Stimulated activated CD8-positive, alpha-beta memory T cell treated with anti-CD3 and anti-CD28 coated beads, Interleukin-7, amount 100 ng/mL, for 48 hours (primary cell): ENCODE results near the gene PDIA6.
"Not testable (repeated sequence)": the region's sequence is repeated elsewhere in the genome, so short reads cannot be mapped to it uniquely, and the experiment has no call there.

Source experiments
- DNase-seq, 2 donors: peaks; one replicate each; pipeline ENCODE4 v3.0.0-alpha.2; 2020; ENCODE audit warnings: low read depth in 1 of 2; ENCODE audit errors: extremely low read depth in 1 of 2

PDIA6 gene

GRCh38 chr2:10833021-10833420 lies 20.4 kb upstream of the PDIA6 start:
- no peak for DNase-seq

GRCh38 chr2:10832203-10832936 lies 19.8 kb upstream of the PDIA6 start:
- DNase-seq, result peak; percentile 60 to 64

- DNase-seq, result no peak
Observed at GRCh38 chr2:10831400-10831985, 18.9 kb upstream of the PDIA6 start.

- no peak for DNase-seq
Observed at GRCh38 chr2:10830641-10831399, 18.2 kb upstream of the PDIA6 start.

GRCh38 chr2:10830203-10830602 lies 17.6 kb upstream of the PDIA6 start:
- no peak for DNase-seq

- DNase-seq, result no peak
Observed at GRCh38 chr2:10829299-10829698, 16.7 kb upstream of the PDIA6 start.

- no peak for DNase-seq
Observed at GRCh38 chr2:10828346-10828745, 15.8 kb upstream of the PDIA6 start.

- no peak for DNase-seq
Observed at GRCh38 chr2:10826625-10827024, 14.0 kb upstream of the PDIA6 start.

- DNase-seq, result no peak
Observed at GRCh38 chr2:10826026-10826425, 13.4 kb upstream of the PDIA6 start.

GRCh38 chr2:10824191-10824590 lies 11.6 kb upstream of the PDIA6 start:
- no peak for DNase-seq

- no peak for DNase-seq
Observed at GRCh38 chr2:10820978-10821695, 8.6 kb upstream of the PDIA6 start.

GRCh38 chr2:10820562-10820961 lies 8.0 kb upstream of the PDIA6 start:
- no peak for DNase-seq

GRCh38 chr2:10819714-10820314 lies 7.2 kb upstream of the PDIA6 start:
- no peak for DNase-seq

- no peak for DNase-seq
Observed at GRCh38 chr2:10818984-10819383, 6.4 kb upstream of the PDIA6 start.

GRCh38 chr2:10818305-10818704 lies 5.7 kb upstream of the PDIA6 start:
- not testable (repeated sequence) for DNase-seq

GRCh38 chr2:10817413-10817812 lies 4.8 kb upstream of the PDIA6 start:
- no peak for DNase-seq

- DNase-seq, result no peak
Observed at GRCh38 chr2:10814571-10815331, 2.2 kb upstream of the PDIA6 start.

- no peak for DNase-seq
Observed at GRCh38 chr2:10814142-10814541, 1.6 kb upstream of the PDIA6 start.

GRCh38 chr2:10813163-10814138 lies 866 bp upstream of the PDIA6 start:
- not testable (repeated sequence) for DNase-seq
